ENCODE data around the gene NAV1.

The NAV1 gene

DNA sequence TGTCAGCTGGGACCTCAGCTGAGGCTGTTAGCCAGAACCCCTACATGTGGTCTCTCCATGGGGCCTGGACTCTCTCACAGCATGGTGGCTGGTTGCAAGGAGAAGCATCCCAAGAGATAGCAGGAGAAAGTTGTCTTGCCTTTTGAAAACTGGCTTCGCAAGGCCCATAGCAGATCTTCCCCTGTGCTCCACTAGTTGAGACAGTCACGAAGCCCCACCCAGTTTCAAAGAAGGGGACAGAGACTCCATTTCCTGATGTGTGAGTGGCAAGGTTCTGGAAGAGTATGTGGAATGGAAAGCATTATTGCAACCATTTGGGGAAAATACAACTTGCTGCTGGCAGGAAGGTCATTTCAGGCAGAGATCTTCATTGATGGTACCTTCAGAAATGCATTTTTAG lies 24.5 kb upstream of the NAV1 start:
- ChIA-PET POLR2A (no interaction called here), CTCF (interaction anchor here (1.3 to 32.1 kb wide), 9 partner anchors 9 to 79 kb away, joined by 3 to 1059 read pairs (median 30); no protein-coding TSS in a partner anchor)
- H3K4me3 ChIP-seq (ENCODE audit: control insufficient read depth in 1 of 7, extremely low read depth in 1 of 7, insufficient read depth in 4 of 7, low read depth in 2 of 7, low read length in 6 of 7), result no peak overlapping the region
- H3K27me3 ChIP-seq (replicated peaks in 2 of 5; ENCODE audit: control insufficient read depth in 4 of 5, insufficient read depth in 5 of 5, low read length in 4 of 5), result no peaks in the 10 kb centered on the region
- 100% methylated on average over 2 of the region's 2 CpGs for whole genome bisulfite sequencing (ENCODE audit: insufficient coverage)
- no peak overlapping the region for H3K27ac ChIP-seq (ENCODE audit: insufficient read depth in 1 of 2, low read depth in 1 of 2, low read length in 2 of 2, poor library complexity in 1 of 2, severe bottlenecking in 2 of 2)
- H3K4me1 ChIP-seq (ENCODE audit: control extremely low read depth in 1 of 4, control insufficient read depth in 4 of 4, insufficient read depth in 4 of 4, low read length in 3 of 4), result peaks cover 0 to 18% (median 13%) of the 10 kb centered on the region in 4 experiments
- H3K9me3 ChIP-seq (ENCODE audit: control extremely low read depth in 1 of 5, control insufficient read depth in 4 of 5, insufficient read depth in 2 of 5, low read depth in 1 of 5, low read length in 4 of 5), result no peaks in the 10 kb centered on the region
- no peak for DNase-seq
- peaks cover 0 to 4% (median 1%) of the 10 kb centered on the region in 4 experiments for H3K36me3 ChIP-seq (ENCODE audit: control insufficient read depth in 4 of 4, insufficient read depth in 4 of 4, low read length in 3 of 4)

DNA sequence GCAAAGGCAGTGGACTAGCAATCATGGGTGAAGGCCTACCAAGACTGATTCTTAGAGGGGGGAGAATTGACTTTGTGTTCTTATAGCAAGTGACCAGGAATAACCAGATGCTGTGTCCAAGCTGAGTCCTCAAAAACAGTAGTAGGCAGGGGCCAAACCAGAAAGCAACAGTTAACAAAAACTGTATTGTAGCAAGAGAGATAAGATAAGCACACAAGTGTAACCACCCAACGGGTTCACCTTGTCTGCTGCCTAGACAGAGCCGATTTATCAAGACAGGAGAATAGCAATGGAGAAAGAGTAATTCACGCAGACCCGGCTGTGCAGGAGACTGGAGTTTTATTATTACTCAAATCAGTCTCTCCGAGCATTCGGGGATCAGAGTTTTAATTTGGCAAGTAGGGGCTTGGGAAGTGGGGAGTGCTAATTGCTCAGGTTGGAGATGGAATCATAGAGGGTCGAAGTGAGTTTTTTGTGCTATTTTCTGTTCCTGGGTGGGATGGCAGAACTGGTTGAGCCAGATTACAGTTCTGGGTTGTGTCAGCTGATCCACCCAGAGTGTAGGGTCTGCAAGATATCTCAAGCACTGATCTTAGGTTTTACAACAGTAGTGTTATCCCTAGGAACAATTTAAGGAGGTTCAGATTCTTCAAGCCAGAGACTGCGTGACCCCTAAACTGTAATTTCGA lies 23.7 kb upstream of the NAV1 start:
- Histone ChIP-seq H3K36me3 (ENCODE audit: control insufficient read depth in 4 of 4, insufficient read depth in 4 of 4, low read length in 3 of 4) (peaks cover 0 to 4% (median 1%) of the 10 kb centered on the region in 4 experiments), H3K27me3 (replicated peaks in 2 of 5; ENCODE audit: control insufficient read depth in 4 of 5, insufficient read depth in 5 of 5, low read length in 4 of 5) (no peaks in the 10 kb centered on the region), H3K4me1 (ENCODE audit: control extremely low read depth in 1 of 4, control insufficient read depth in 4 of 4, insufficient read depth in 4 of 4, low read length in 3 of 4) (peaks cover 0 to 15% (median 11%) of the 10 kb centered on the region in 4 experiments), H3K4me3 (ENCODE audit: control insufficient read depth in 1 of 7, extremely low read depth in 1 of 7, insufficient read depth in 4 of 7, low read depth in 2 of 7, low read length in 6 of 7) (no peak overlapping the region), H3K27ac (ENCODE audit: insufficient read depth in 1 of 2, low read depth in 1 of 2, low read length in 2 of 2, poor library complexity in 1 of 2, severe bottlenecking in 2 of 2) (no peak overlapping the region), H3K9me3 (ENCODE audit: control extremely low read depth in 1 of 5, control insufficient read depth in 4 of 5, insufficient read depth in 2 of 5, low read depth in 1 of 5, low read length in 4 of 5) (no peaks in the 10 kb centered on the region)
- DNase-seq, result no peak
- CTCF ChIA-PET, result interaction anchor here (1.0 to 32.1 kb wide), 10 partner anchors 8 to 280 kb away, joined by 3 to 1059 read pairs (median 18); no protein-coding TSS in a partner anchor
- POLR2A ChIA-PET, result interaction anchor here (0.6 to 1.0 kb wide), 2 partner anchors 33 to 82 kb away, joined by 3 to 4 read pairs; no protein-coding TSS in a partner anchor
- 99% methylated on average over 7 of the region's 9 CpGs for WGBS (ENCODE audit: insufficient coverage)

DNA sequence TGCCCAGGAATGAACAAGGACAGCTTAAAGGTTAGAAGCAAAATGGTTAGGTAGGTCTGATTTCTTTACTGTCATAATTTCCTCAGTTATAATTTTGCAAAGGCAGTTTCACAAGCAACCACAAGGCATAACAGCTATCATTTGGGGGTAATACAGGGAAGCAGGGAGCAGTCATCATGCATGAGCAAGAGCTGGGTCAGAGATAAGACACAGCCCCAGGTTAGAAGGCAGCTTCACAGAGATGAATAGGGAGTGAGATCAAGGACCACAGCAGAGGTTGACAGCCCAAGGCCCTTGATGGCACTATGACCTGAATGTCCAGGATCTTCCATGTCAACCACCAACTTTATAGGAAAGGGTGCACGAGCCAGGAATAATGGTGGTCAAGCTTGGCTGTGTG lies 23.0 kb upstream of the NAV1 start:
- Histone ChIP-seq H3K36me3 (ENCODE audit: control insufficient read depth in 4 of 4, insufficient read depth in 4 of 4, low read length in 3 of 4) (peaks cover 0 to 7% (median 2%) of the 10 kb centered on the region in 4 experiments), H3K4me3 (ENCODE audit: control insufficient read depth in 1 of 7, extremely low read depth in 1 of 7, insufficient read depth in 4 of 7, low read depth in 2 of 7, low read length in 6 of 7) (no peak overlapping the region), H3K27me3 (replicated peaks in 2 of 5; ENCODE audit: control insufficient read depth in 4 of 5, insufficient read depth in 5 of 5, low read length in 4 of 5) (no peaks in the 10 kb centered on the region), H3K4me1 (ENCODE audit: control extremely low read depth in 1 of 4, control insufficient read depth in 4 of 4, insufficient read depth in 4 of 4, low read length in 3 of 4) (peaks cover 0 to 15% (median 11%) of the 10 kb centered on the region in 4 experiments), H3K27ac (ENCODE audit: insufficient read depth in 1 of 2, low read depth in 1 of 2, low read length in 2 of 2, poor library complexity in 1 of 2, severe bottlenecking in 2 of 2) (no peak overlapping the region), H3K9me3 (ENCODE audit: control extremely low read depth in 1 of 5, control insufficient read depth in 4 of 5, insufficient read depth in 2 of 5, low read depth in 1 of 5, low read length in 4 of 5) (no peaks in the 10 kb centered on the region)
- no peak for DNase-seq
- WGBS (ENCODE audit: insufficient coverage), result no CpG with 5 or more reads among the region's 1 CpG
- CTCF ChIA-PET, result interaction anchor here (0.8 to 32.1 kb wide), 9 partner anchors 10 to 279 kb away, joined by 3 to 1059 read pairs (median 5); no protein-coding TSS in a partner anchor
- POLR2A ChIA-PET, result interaction anchor here (0.6 to 1.0 kb wide), 2 partner anchors 34 to 83 kb away, joined by 3 to 4 read pairs; no protein-coding TSS in a partner anchor

DNA sequence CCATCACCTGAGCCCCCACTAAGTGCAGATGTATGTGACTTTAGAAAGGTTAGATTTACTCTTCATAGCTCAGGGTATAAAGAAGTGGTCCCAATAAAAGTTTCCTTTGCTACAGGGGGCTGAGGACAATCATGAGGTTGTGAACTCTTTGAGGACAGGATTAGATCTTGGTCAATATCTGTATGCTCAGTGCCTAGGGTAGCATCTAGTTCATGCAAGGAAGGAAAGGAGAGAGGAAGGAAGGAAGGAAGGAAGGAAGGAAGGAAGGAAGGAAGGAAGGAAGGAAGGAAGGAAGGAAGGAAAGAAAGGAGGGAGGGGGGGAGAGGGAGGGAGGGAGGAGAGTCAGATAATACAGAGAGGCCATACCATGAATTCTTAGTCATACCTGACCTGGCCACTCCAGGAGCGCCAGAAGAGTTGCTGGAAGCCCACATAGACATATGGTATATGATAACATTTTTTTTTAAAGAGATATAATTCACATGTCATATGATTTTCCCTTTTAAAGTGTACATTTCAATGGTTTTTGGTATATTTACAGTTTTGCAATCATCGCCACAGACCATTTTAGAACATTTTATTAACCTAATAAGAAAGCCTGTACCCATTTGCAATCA lies 22.3 kb upstream of the NAV1 start:
- no peaks in the 10 kb centered on the region for H3K27me3 ChIP-seq (replicated peaks in 2 of 5; ENCODE audit: control insufficient read depth in 4 of 5, insufficient read depth in 5 of 5, low read length in 4 of 5)
- H3K27ac ChIP-seq (ENCODE audit: insufficient read depth in 1 of 2, low read depth in 1 of 2, low read length in 2 of 2, poor library complexity in 1 of 2, severe bottlenecking in 2 of 2), result no peak overlapping the region
- H3K4me1 ChIP-seq (ENCODE audit: control extremely low read depth in 1 of 4, control insufficient read depth in 4 of 4, insufficient read depth in 4 of 4, low read length in 3 of 4), result peaks cover 0 to 12% (median 9%) of the 10 kb centered on the region in 4 experiments
- H3K36me3 ChIP-seq (ENCODE audit: control insufficient read depth in 4 of 4, insufficient read depth in 4 of 4, low read length in 3 of 4), result peaks cover 0 to 7% (median 2%) of the 10 kb centered on the region in 4 experiments
- WGBS (ENCODE audit: insufficient coverage), result no CpG with 5 or more reads among the region's 2 CpGs
- DNase-seq, result no peak
- no peak overlapping the region for H3K4me3 ChIP-seq (ENCODE audit: control insufficient read depth in 1 of 7, extremely low read depth in 1 of 7, insufficient read depth in 4 of 7, low read depth in 2 of 7, low read length in 6 of 7)
- no peaks in the 10 kb centered on the region for H3K9me3 ChIP-seq (ENCODE audit: control extremely low read depth in 1 of 5, control insufficient read depth in 4 of 5, insufficient read depth in 2 of 5, low read depth in 1 of 5, low read length in 4 of 5)
- ChIA-PET CTCF (interaction anchor here (0.8 to 32.1 kb wide), 9 partner anchors 9 to 276 kb away, joined by 3 to 1059 read pairs (median 5); no protein-coding TSS in a partner anchor), POLR2A (no interaction called here)

DNA sequence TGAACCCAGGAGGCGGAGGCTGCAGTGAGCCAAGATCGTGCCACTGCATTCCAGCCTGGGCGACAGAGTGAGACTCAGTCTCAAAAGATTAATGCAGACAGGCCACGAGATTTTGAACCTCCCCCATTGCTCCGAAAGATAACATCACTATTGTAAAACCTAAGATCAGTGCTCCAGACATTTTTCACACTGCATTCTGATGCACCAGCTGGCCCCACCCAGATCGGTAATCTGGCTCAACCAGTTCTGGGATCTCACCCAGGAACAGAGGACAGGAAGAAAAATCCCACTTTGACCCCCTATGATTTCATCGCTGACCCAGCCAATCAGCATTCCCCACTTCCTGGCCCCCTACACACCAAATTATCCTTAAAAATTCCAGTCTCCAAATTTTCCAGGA lies 21.3 kb upstream of the NAV1 start:
- POLR2A ChIA-PET, result interaction anchor here (0.6 kb wide), 1 partner anchor 698 kb away, joined by 7 read pairs; no protein-coding TSS in a partner anchor

DNA sequence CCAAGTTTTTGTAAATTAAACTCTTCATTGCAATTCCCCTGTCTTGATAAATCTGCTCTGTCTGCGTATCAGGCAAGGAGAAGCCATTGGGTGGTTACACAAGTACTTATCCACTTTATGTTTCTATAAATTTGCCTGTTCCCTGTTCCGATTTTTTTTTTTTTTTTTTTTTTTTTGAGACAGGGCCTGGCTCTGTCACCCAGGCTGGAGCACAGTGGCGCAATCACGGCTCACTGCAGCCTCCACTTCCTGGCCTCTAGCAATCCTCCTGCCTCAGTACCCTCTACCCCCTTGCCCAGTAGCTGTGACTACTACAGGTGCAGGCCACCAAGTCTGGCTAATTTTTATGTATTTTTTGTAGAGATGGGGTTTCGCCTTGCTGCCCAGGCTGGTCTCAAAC lies 20.9 kb upstream of the NAV1 start:
- Histone ChIP-seq H3K36me3 (ENCODE audit: control insufficient read depth in 4 of 4, insufficient read depth in 4 of 4, low read length in 3 of 4) (peaks cover 0 to 12% (median 3%) of the 10 kb centered on the region in 4 experiments), H3K9me3 (ENCODE audit: control extremely low read depth in 1 of 5, control insufficient read depth in 4 of 5, insufficient read depth in 2 of 5, low read depth in 1 of 5, low read length in 4 of 5) (peaks cover 0 to 3% (median 0%) of the 10 kb centered on the region in 5 experiments), H3K4me1 (ENCODE audit: control extremely low read depth in 1 of 4, control insufficient read depth in 4 of 4, insufficient read depth in 4 of 4, low read length in 3 of 4) (no peaks in the 10 kb centered on the region), H3K27me3 (replicated peaks in 2 of 5; ENCODE audit: control insufficient read depth in 4 of 5, insufficient read depth in 5 of 5, low read length in 4 of 5) (no peaks in the 10 kb centered on the region), H3K27ac (ENCODE audit: insufficient read depth in 1 of 2, low read depth in 1 of 2, low read length in 2 of 2, poor library complexity in 1 of 2, severe bottlenecking in 2 of 2) (no peak overlapping the region), H3K4me3 (ENCODE audit: control insufficient read depth in 1 of 7, extremely low read depth in 1 of 7, insufficient read depth in 4 of 7, low read depth in 2 of 7, low read length in 6 of 7) (no peak overlapping the region)
- DNase-seq, result no peak
- WGBS (ENCODE audit: insufficient coverage), result no CpG with 5 or more reads among the region's 5 CpGs
- CTCF ChIA-PET, result interaction anchor here (1.0 to 32.1 kb wide), 6 partner anchors 11 to 83 kb away, joined by 3 to 1059 read pairs (median 3); no protein-coding TSS in a partner anchor
- POLR2A ChIA-PET, result interaction anchor here (0.6 kb wide), 1 partner anchor 698 kb away, joined by 7 read pairs; no protein-coding TSS in a partner anchor

More for the DNA sequence above, 21.3 kb upstream of the NAV1 start:
- 98% methylated on average over 6 of the region's 7 CpGs for WGBS (ENCODE audit: insufficient coverage)
- no peaks in the 10 kb centered on the region for H3K27me3 ChIP-seq (replicated peaks in 2 of 5; ENCODE audit: control insufficient read depth in 4 of 5, insufficient read depth in 5 of 5, low read length in 4 of 5)
- peaks cover 0 to 10% (median 3%) of the 10 kb centered on the region in 4 experiments for H3K36me3 ChIP-seq (ENCODE audit: control insufficient read depth in 4 of 4, insufficient read depth in 4 of 4, low read length in 3 of 4)
- DNase-seq, result no peak
- no peak overlapping the region for H3K4me3 ChIP-seq (ENCODE audit: control insufficient read depth in 1 of 7, extremely low read depth in 1 of 7, insufficient read depth in 4 of 7, low read depth in 2 of 7, low read length in 6 of 7)
- H3K9me3 ChIP-seq (ENCODE audit: control extremely low read depth in 1 of 5, control insufficient read depth in 4 of 5, insufficient read depth in 2 of 5, low read depth in 1 of 5, low read length in 4 of 5), result no peaks in the 10 kb centered on the region
- peaks cover 0 to 3% (median under 1%) of the 10 kb centered on the region in 4 experiments for H3K4me1 ChIP-seq (ENCODE audit: control extremely low read depth in 1 of 4, control insufficient read depth in 4 of 4, insufficient read depth in 4 of 4, low read length in 3 of 4)
- H3K27ac ChIP-seq (ENCODE audit: insufficient read depth in 1 of 2, low read depth in 1 of 2, low read length in 2 of 2, poor library complexity in 1 of 2, severe bottlenecking in 2 of 2), result no peak overlapping the region
- CTCF ChIA-PET, result interaction anchor here (1.0 to 32.1 kb wide), 7 partner anchors 8 to 82 kb away, joined by 3 to 1059 read pairs (median 3); no protein-coding TSS in a partner anchor
